ENCODE results near the gene PLTP. TPM values are rescaled to one million over a fixed set of nuclear protein-coding genes. Genes with fewer than 3 reads are reported as not detected.
A peak's percentile ranks its signal among the peaks of the same experiment; 100 is the strongest.

PLTP gene
- total and polyA plus RNA-seq, 2 of the 13 experiments (the other 11 are each of a cell fraction or from before 2014, with no cell fraction given) = 16.9 to 28.6 TPM

- TF ChIP-seq ZNF451 (CRISPR knock-in tag; IDR thresholded peaks at IDR 0.05) (peak; percentile 100), MZF1 (CRISPR knock-in tag; IDR thresholded peaks at IDR 0.05; ENCODE audit: borderline replicate concordance) (peak; percentile 78), FOXP1 (IDR thresholded peaks at IDR 0.05) (no peak), FOXP1 (CRISPR knock-in tag; IDR thresholded peaks at IDR 0.05) (peak; percentile 71; the same call in 1 of the 2 replicates), XRCC5 (optimal IDR thresholded peaks at IDR 0.05; ENCODE audit: low read length) (peak; percentile 95), HNF4A (CRISPR knock-in tag; IDR thresholded peaks at IDR 0.05) (peak; percentile 100), ZNF737 (CRISPR knock-in tag; IDR thresholded peaks at IDR 0.05; ENCODE audit: borderline replicate concordance) (peak; percentile 89; the same call in 1 of the 2 replicates), ZNF317 (CRISPR knock-in tag; IDR thresholded peaks at IDR 0.05) (peak; percentile 89), ZFYVE20 (CRISPR knock-in tag; IDR thresholded peaks at IDR 0.05; ENCODE audit: borderline replicate concordance, low read depth) (peak; percentile 90), PRDM10 (CRISPR knock-in tag; IDR thresholded peaks at IDR 0.05; ENCODE audit: low read depth) (peak; percentile 94), CSRNP2 (CRISPR knock-in tag; conservative IDR thresholded peaks at IDR 0.05; ENCODE audit: low read depth) (peak; percentile 94; the same call in 1 of the 2 replicates), MYC (CRISPR knock-in tag; IDR thresholded peaks at IDR 0.05; ENCODE audit: borderline replicate concordance) (peak; percentile 99), ZFP90 (CRISPR knock-in tag; IDR thresholded peaks at IDR 0.05; ENCODE audit: borderline replicate concordance) (peak; percentile 99), RFX1 (IDR thresholded peaks at IDR 0.05) (no peak), ZNF136 (CRISPR knock-in tag; IDR thresholded peaks at IDR 0.05; ENCODE audit: low read depth) (peak; percentile 98), NFKB2 (CRISPR knock-in tag; IDR thresholded peaks at IDR 0.05; ENCODE audit: borderline replicate concordance) (peak; percentile 99; the same call in 1 of the 2 replicates), KLF6 (CRISPR knock-in tag; IDR thresholded peaks at IDR 0.05) (peak; percentile 100), TMF1 (CRISPR knock-in tag; IDR thresholded peaks at IDR 0.05; ENCODE audit: low read depth) (peak; percentile 96)
- TF ChIP-seq, protein P1, sequence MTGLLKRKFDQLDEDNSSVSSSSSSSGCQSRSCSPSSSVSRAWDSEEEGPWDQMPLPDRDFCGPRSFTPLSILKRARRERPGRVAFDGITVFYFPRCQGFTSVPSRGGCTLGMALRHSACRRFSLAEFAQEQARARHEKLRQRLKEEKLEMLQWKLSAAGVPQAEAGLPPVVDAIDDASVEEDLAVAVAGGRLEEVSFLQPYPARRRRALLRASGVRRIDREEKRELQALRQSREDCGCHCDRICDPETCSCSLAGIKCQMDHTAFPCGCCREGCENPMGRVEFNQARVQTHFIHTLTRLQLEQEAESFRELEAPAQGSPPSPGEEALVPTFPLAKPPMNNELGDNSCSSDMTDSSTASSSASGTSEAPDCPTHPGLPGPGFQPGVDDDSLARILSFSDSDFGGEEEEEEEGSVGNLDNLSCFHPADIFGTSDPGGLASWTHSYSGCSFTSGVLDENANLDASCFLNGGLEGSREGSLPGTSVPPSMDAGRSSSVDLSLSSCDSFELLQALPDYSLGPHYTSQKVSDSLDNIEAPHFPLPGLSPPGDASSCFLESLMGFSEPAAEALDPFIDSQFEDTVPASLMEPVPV (CRISPR knock-in tag; IDR thresholded peaks at IDR 0.05) = peak; percentile 99
- TF ChIP-seq, protein P2, sequence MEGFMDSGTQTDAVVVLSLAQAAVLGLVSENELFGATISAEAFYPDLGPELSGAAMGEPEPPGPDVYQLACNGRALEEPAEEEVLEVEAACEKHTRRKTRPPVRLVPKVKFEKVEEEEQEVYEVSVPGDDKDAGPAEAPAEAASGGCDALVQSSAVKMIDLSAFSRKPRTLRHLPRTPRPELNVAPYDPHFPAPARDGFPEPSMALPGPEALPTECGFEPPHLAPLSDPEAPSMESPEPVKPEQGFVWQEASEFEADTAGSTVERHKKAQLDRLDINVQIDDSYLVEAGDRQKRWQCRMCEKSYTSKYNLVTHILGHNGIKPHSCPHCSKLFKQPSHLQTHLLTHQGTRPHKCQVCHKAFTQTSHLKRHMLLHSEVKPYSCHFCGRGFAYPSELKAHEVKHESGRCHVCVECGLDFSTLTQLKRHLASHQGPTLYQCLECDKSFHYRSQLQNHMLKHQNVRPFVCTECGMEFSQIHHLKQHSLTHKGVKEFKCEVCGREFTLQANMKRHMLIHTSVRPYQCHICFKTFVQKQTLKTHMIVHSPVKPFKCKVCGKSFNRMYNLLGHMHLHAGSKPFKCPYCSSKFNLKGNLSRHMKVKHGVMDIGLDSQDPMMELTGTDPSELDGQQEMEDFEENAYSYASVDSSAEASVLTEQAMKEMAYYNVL (CRISPR knock-in tag; IDR thresholded peaks at IDR 0.05; ENCODE audit: borderline replicate concordance) = peak; percentile 96; the same call in 1 of the 2 replicates
These were observed 20.7 kb downstream of the PLTP start, which contains the start of the genes CTSA and NEURL2 (continued) for GRCh38 chr20:45890985-45891983.

Measured in HepG2 (cell line).